Coronary artery (tissue), 2 donors: Measurements from ENCODE around the gene CSTB.

Experiments used
- DNase-seq: peaks from one replicate; pipeline ENCODE4 v3.0.0-alpha.2; 2017; ENCODE audit warnings: low spot score
- H3K27ac ChIP-seq, 2 donors: fragments of 200-600 bp; sonication (generic); one replicate each; pipeline ENCODE4 v1.5.1; 2016 to 2019
- H3K4me3 ChIP-seq: fragments of 200-600 bp; sonication (generic); 2 replicates; pipeline ENCODE4 v1.5.1; 2016; ENCODE audit warnings: mild to moderate bottlenecking, moderate library complexity
- CTCF ChIP-seq: fragments of 200-600 bp; sonication (generic); IDR thresholded peaks from one replicate; pipeline ENCODE4 v1.5.1; 2019; ENCODE audit warnings: antibody characterized with exemption

Gene CSTB

GRCh38 chr21:43797415-43797814 is 21.3 kb upstream of the CSTB start:
- Histone ChIP-seq H3K4me3 (no peak overlapping the region), H3K27ac (no peak overlapping the region)
- no peak for TF ChIP-seq CTCF
- no peak for DNase-seq

GRCh38 chr21:43794857-43795256 is 18.7 kb upstream of the CSTB start:
- no peak for TF ChIP-seq CTCF
- DNase-seq = no peak
- Histone ChIP-seq H3K4me3 (no peak overlapping the region), H3K27ac (no peak overlapping the region)

GRCh38 chr21:43794311-43794710 is 18.2 kb upstream of the CSTB start:
- no peak for TF ChIP-seq CTCF
- DNase-seq = no peak

GRCh38 chr21:43793243-43793642 is 17.1 kb upstream of the CSTB start:
- no peak for DNase-seq
- TF ChIP-seq CTCF = no peak
- Histone ChIP-seq H3K27ac (no peak overlapping the region), H3K4me3 (no peak overlapping the region)

More at GRCh38 chr21:43794311-43794710, 18.2 kb upstream of the CSTB start:
- Histone ChIP-seq H3K27ac (no peak overlapping the region), H3K4me3 (no peak overlapping the region)

GRCh38 chr21:43792406-43792805 is 16.3 kb upstream of the CSTB start:
- no peak for TF ChIP-seq CTCF
- Histone ChIP-seq H3K27ac (no peak overlapping the region), H3K4me3 (no peak overlapping the region)
- DNase-seq = no peak

- H3K27ac ChIP-seq = peak overlapping the region; percentile 44 to 87
- peak overlapping the region; percentile 80 for H3K4me3 ChIP-seq
- no peak for TF ChIP-seq CTCF
- no peak for DNase-seq
Observed at GRCh38 chr21:43790010-43790524, 14.0 kb upstream of the CSTB start.

GRCh38 chr21:43789276-43790009 is 13.3 kb upstream of the CSTB start, which contains the start of gene RRP1:
Gene RRP1 (plus strand): TSS chr21:43789577. CDS start chr21:43789630, 53 bp downstream.
- peak; percentile 88 for DNase-seq
- H3K27ac ChIP-seq = peak within 1 kb of the TSS; percentile 75 to 87
- TF ChIP-seq CTCF = peak; percentile 99
- peak within 1 kb of the TSS; percentile 80 for H3K4me3 ChIP-seq
